Left lobe of liver (tissue), 2 donors: ENCODE results near the gene TTF2. TPM values are rescaled to one million over a fixed set of nuclear protein-coding genes. Genes with fewer than 3 reads are reported as not detected.
A peak's percentile ranks its signal among the peaks of the same experiment; 100 is the strongest.

Experiments
- ATAC-seq: fragments of 200-7000 bp; cut with Tn5 transposase; one replicate; pipeline ENCODE4 v1.9.1; 2020; ENCODE audit warnings: mild to moderate bottlenecking, moderate library complexity
- DNase-seq: peaks from one replicate; pipeline ENCODE4 v3.0.0-alpha.2; 2020; ENCODE audit warnings: low spot score
- total RNA-seq: library from RNA; stranded (reverse); gene quantifications from one replicate; pipeline ENCODE4 v1.2.1, GENCODE V29; 2021
- donor health status: DM: no; HTN: no; CAD: no; lungs with moderate emphysema.
- donor health status: DM: no; HTN: yes; CAD: no.

Gene TTF2
- total RNA-seq: 2.9 TPM

DNA sequence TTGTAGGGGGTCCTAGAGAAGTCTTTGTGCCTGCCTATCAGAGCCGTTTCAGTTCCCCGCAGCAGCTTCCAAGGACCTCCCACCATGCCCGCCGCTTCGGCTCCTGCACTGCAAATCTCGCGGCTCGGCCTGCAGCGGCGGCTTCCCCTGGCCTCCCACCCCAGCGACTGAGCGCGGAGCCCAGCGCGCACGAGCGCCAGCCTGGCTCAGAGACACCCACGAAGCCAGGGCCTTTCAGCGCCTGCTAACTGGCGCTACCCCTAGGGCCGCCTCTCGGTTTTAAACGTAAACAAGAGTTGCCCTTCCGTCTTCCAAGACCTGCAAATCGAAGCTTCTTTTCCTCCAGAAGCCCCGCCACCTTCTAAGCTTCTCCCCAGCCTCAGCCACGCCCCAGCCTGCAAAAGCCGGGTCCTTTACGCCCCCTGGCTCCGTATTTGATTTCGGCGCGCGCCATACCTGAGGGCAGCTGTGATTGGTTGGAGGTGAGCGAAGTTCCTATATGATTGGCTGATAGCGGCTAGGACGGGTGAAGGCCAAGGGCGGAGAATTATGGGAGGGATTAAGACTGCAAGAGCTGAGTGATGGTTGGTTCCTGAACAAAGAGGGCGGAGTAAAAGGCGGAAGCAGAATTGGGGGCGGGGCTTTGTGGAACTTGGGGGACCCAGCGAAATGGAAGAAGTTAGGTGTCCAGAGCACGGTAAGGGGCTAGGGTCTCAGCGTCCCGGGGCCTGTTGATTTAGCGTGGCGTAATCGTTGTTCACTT lies at the start of gene TTF2:
TTF2 (plus strand) TSS at position 649 of the 763 bp plus-strand sequence; CDS start at position 670, 21 bp downstream.
- ATAC-seq: peak; percentile 97
- DNase-seq: peak; percentile 93

GRCh38 chr1:117011334-117011733 lies 48.8 kb upstream of the TTF2 start:
- ATAC-seq (no peak), DNase-seq (no peak)

DNA sequence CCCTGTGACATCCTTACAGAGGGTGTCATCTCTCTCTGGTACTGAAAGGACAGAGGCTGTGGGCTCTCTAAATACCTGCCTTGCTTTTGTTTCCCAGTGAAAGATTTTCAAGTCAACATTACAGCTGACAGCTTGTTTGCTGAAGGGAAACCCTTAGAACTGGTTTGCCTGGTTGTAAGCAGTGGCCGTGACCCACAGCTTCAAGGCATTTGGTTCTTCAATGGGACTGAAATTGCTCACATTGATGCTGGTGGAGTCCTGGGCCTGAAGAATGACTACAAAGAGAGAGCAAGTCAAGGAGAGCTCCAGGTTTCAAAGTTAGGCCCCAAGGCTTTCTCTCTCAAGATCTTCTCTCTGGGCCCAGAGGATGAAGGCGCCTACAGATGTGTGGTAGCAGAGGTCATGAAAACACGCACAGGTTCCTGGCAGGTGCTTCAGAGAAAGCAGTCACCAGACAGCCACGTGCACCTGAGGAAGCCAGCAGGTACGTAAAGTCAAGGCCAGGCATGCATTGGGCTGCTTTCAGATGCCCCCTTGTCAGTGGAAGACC lies 46.7 kb upstream of the TTF2 start:
- ATAC-seq (no peak), DNase-seq (no peak)

GRCh38 chr1:117014209-117014608 lies 45.9 kb upstream of the TTF2 start:
- DNase-seq (no peak), ATAC-seq (no peak)

DNA sequence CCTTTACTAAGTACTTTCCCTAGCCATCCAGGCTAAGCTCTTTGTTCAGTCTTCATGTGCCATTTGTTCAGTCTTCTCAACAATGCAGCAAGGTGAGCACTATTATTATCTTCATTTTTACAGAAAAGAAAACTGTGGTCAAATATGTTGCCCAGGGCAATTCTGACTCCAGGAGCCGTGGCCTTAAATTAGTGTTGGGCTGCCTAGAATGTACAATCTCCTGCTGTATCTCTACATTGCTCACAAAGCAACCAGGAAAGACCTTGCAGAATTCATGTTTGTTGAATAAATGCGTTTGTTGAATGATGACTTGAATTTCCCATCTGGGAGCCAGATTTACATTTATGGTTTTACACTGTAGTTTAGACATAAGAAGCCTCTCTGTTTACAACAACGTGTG lies 44.4 kb upstream of the TTF2 start:
- ATAC-seq: no peak

DNA sequence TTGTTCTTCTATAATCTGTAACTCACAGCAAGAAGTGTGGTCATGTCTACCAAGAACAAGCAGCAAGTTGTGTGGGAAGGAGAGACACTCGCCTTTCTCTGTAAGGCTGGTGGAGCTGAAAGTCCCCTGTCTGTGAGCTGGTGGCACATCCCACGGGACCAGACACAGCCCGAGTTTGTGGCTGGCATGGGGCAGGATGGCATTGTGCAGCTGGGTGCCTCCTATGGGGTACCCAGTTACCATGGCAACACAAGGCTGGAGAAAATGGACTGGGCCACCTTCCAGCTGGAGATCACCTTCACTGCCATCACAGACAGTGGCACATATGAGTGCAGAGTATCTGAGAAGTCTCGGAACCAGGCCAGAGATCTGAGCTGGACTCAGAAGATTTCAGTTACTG lies 43.1 kb upstream of the TTF2 start:
- DNase-seq: no peak
- ATAC-seq: no peak

More for the DNA sequence above, 44.4 kb upstream of the TTF2 start:
- DNase-seq: no peak

GRCh38 chr1:117017648-117018047 lies 42.5 kb upstream of the TTF2 start:
- ATAC-seq (no peak), DNase-seq (no peak)

GRCh38 chr1:117020526-117021156 lies 39.5 kb upstream of the TTF2 start:
- DNase-seq (no peak), ATAC-seq (no peak)

DNA sequence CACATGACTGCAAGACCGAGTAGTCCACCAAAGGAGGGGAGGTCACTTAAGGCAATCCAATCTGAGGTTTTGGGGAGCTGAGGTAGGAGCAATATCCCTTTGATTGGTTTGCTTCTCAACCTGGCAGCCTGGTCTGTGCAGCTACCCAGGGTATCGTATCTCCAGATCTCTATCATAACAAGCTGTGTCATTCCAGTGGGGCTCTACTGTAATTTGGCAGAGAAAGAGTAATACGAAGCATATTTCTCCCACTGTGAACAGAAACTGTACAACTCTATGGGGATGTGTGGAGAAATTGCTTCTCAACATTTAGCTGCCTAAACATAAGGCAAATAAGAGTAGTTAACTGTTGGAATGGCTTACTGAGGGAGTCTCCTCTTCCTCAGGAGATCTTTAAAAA lies 38.0 kb upstream of the TTF2 start:
- DNase-seq: no peak

DNA sequence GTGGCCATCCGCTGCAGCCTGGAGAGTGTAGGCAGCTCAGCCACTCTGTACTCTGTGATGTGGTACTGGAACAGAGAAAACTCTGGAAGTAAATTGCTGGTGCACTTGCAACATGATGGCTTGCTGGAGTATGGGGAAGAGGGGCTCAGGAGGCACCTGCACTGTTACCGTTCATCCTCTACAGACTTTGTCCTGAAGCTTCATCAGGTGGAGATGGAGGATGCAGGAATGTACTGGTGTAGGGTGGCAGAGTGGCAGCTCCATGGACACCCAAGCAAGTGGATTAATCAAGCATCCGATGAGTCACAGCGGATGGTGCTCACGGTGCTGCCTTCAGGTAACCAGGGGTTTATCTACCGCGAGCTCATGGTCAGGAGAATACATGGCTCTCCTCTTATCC lies 34.6 kb upstream of the TTF2 start:
- DNase-seq (no peak), ATAC-seq (no peak)

More for the DNA sequence above, 38.0 kb upstream of the TTF2 start:
- ATAC-seq: no peak

- ATAC-seq: no peak
- no peak for DNase-seq
Observed at GRCh38 chr1:117026361-117026760, 33.8 kb upstream of the TTF2 start.

DNA sequence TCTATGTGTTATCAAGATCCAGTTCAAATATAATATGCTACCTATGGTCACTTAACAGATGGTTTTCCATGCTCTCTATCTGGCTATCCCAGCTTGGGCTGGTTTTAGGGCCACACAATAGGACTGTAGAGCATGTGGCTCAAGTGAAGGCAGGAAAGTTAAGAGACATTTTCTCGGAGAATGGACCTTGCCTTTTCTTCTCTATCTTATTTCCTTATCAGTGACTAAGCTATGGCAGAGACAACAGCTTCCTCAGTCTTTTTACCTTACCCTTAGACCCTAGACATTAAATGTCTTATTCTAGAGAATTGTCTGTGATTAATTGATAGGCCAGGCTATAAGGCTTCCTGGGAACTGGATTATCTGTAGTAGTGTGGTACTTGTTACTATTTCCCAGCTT lies 30.4 kb upstream of the TTF2 start:
- no peak for DNase-seq
- ATAC-seq: no peak

DNA sequence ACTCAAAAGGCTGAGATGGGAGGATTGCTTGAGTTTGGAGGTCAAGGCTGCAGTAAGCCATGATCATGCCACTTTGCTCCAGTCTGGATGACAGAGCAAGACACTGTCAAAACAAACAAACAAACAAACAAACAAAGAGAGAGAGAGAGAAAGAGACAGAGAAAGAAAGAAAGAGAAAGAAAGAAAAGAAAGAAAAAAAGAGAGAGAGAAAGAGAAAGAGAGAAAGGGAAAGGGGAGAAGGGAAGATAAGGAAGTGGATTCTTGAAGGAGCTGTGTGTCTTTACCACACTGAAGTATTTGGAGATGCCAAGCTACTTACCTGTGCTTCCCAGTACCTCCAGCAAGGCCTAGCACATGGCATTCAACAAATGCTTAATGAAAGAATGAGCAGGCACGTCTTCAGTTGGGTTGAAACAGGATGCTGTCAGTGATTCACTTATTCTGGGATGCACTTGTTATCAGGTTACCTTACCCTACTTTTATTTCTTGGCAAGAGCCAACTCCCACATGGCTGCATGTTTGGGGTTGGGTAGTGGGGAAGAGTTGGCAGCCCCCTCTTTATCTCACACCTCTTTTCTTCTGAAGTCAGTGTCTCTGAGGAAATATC lies 29.8 kb upstream of the TTF2 start:
- no peak for ATAC-seq
- no peak for DNase-seq

GRCh38 chr1:117032266-117032665 lies 27.9 kb upstream of the TTF2 start:
- DNase-seq: no peak

DNA sequence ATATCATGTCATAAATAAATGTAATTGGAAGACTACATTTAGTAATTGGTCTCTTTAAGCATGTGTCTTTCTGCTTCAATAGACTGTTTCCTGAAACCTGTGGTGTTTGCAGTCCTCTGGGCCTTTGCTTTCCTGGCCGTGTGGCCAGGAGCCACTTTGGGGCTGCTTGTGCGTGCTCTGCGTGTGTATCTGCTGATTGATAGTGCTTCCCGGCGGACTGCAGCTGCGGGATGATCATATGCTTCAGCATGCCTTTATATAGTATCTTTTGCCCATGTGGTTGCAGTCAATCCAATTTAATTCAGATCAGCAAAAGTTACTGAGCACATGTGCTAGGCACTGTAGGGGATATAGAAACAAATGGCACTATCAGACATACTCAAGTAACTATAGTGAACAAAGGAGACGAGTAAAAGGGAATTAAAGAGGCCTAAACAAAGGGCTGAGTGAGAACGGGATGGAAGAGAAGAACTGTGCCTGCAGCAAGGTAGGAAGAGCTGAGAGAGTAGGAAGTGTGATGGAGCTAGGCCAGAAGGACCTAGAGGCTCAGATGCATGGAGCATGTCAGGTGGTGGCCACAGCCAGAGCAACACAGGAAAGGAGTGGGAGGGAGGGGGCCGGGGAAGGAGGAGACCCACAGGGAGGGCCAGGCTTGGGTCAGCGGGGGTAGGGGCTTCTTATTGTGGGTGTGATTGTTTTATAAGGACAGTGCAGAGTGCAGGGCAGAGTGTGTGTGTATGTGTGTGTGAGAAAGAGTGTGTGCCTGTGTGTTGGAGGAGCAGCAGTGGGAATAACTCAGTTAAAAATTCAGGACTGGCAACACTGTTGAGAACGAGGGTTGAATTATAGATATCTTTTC lies 27.2 kb upstream of the TTF2 start:
- DNase-seq (no peak), ATAC-seq (no peak)

More at GRCh38 chr1:117032266-117032665, 27.9 kb upstream of the TTF2 start:
- ATAC-seq: no peak

DNA sequence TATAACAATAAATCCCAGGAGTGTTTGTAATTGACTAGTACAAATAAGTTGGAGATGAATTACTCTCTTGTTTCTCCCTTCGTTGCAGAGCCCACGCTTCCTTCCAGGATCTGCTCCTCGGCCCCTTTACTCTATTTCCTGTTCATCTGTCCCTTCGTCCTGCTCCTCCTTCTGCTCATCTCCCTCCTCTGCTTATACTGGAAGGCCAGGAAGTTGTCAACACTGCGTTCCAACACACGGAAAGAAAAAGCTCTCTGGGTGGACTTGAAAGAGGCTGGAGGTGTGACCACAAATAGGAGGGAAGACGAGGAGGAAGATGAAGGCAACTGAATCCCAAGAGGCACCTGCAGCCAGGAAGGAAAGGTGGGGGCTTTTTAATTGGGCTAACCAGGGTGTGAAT lies 26.4 kb upstream of the TTF2 start:
- ATAC-seq (no peak), DNase-seq (no peak)

GRCh38 chr1:117034791-117035290 lies 25.3 kb upstream of the TTF2 start:
- DNase-seq (no peak), ATAC-seq (no peak)

DNA sequence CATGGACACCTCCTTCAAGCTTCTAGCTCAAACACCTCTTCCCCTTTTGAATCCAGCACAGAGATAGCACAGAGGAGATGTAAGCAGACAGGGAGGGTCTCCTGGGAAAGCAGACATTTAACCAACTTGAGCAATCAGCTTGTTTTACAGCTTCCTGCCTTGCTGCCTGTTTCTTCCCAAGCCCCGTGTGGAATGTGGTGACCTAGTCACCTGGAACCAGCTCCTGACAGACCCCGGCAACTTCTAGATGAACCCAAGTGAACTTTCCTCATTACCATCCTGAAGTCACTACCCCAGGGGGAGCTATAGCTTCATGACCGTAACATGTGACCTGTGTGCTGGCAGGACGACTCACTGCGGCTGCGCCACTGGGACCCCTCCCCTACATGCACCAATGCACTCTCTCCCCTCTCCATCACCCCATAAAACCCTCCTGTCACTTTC lies 24.1 kb upstream of the TTF2 start:
- no peak for ATAC-seq
- DNase-seq: no peak

DNA sequence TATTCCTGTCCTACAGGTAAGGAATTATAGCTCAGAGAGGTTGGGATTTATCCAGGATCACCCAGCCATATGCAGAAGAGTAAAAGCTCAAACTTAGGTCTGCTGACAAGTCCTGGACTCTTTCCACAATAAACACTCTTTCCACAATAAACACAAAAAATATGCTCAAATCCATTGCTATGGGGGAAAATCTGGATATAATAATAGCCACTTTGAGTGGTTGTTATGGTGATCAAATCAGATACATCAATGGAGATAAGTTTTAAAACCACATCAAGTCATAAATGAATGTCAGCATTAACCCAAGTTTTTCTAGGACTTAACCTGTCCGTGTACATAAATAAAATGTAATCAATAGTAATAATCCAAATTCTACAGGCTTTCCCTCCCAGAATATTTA lies 22.3 kb upstream of the TTF2 start:
- DNase-seq (no peak), ATAC-seq (no peak)

DNA sequence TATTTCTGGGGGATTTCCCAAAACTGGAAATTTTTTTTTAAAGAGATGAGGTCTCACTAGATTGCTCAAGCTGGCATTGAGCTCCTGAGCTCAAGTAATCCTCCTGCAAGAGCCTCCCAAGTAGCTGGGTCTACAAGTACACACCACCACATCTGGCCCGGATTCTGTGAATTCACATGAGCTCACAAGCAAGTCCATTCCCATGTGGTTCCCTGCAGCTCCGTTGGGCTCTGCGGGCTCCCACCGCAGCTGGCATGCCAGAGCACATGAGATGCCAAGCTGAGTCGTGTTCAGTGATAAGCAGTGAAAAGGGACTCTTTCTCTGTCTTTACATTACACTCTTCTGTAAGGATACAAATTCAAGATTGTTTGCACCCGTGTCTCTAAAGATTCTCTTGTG lies 21.9 kb upstream of the TTF2 start:
- no peak for DNase-seq

GRCh38 chr1:117044217-117044616 lies 15.9 kb upstream of the TTF2 start:
- ATAC-seq (no peak), DNase-seq (no peak)

More for the DNA sequence above, 21.9 kb upstream of the TTF2 start:
- no peak for ATAC-seq
